Measurements from ENCODE around the gene PACSIN2. TPM values are rescaled to one million over a fixed set of nuclear protein-coding genes. Genes with fewer than 3 reads are reported as not detected.

PACSIN2 gene
- total and polyA plus RNA-seq, 2 of the 13 experiments (the other 11 are each of a cell fraction or from before 2014, with no cell fraction given) = 54.1 to 68.8 TPM

DNA sequence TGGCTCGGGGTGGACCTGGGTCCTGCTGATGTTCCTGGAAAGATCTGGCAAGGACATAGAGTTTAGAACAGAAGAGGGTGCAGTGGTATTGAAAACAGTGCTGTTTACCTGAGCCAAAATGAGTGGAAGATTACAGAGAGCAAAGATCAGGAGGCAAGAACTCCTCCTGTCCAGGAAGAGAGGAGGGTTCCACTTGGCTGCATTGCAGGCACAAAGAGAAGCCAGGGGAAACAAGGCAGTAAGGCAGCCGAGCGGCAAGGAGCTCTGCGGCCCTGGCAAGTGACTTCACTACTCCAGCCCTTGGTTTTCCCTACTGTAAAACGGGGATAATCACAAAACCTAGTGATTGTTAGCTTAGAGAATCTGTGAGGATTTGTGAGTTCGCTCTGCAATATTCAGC lies 3.7 kb upstream of the PACSIN2 start (continued):
- no peak for TF ChIP-seq ZNF790 (CRISPR knock-in tag; IDR thresholded peaks at IDR 0.05; ENCODE audit: borderline replicate concordance)
- TF ChIP-seq RBM39 (IDR thresholded peaks at IDR 0.05; ENCODE audit: low read depth, low read length, poor library complexity, severe bottlenecking) = no peak
- no peak for TF ChIP-seq FIP1L1 (IDR thresholded peaks at IDR 0.05; ENCODE audit: borderline replicate concordance, insufficient read depth, low read depth, low read length)
- TF ChIP-seq, protein P1, sequence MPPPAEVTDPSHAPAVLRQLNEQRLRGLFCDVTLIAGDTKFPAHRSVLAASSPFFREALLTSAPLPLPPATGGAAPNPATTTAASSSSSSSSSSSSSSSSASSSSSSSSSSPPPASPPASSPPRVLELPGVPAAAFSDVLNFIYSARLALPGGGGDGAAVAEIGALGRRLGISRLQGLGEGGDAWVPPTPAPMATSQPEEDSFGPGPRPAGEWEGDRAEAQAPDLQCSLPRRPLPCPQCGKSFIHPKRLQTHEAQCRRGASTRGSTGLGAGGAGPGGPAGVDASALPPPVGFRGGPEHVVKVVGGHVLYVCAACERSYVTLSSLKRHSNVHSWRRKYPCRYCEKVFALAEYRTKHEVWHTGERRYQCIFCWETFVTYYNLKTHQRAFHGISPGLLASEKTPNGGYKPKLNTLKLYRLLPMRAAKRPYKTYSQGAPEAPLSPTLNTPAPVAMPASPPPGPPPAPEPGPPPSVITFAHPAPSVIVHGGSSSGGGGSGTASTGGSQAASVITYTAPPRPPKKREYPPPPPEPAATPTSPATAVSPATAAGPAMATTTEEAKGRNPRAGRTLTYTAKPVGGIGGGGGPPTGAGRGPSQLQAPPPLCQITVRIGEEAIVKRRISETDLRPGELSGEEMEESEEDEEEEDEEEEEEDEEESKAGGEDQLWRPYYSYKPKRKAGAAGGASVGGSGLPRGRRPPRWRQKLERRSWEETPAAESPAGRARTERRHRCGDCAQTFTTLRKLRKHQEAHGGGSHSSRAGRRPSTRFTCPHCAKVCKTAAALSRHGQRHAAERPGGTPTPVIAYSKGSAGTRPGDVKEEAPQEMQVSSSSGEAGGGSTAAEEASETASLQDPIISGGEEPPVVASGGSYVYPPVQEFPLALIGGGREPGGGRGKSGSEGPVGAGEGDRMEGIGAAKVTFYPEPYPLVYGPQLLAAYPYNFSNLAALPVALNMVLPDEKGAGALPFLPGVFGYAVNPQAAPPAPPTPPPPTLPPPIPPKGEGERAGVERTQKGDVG (CRISPR knock-in tag; IDR thresholded peaks at IDR 0.05; ENCODE audit: borderline replicate concordance) = no peak
- TF ChIP-seq, protein P2, sequence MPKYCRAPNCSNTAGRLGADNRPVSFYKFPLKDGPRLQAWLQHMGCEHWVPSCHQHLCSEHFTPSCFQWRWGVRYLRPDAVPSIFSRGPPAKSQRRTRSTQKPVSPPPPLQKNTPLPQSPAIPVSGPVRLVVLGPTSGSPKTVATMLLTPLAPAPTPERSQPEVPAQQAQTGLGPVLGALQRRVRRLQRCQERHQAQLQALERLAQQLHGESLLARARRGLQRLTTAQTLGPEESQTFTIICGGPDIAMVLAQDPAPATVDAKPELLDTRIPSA (CRISPR knock-in tag; IDR thresholded peaks at IDR 0.05; ENCODE audit: borderline replicate concordance) = no peak
- TF ChIP-seq KDM2A (CRISPR knock-in tag; IDR thresholded peaks at IDR 0.05; ENCODE audit: borderline replicate concordance, low read depth) = peak; percentile 33; the same call in 1 of the 2 replicates
- TF ChIP-seq KLF13 (CRISPR knock-in tag; IDR thresholded peaks at IDR 0.05) = no peak
- no peak for TF ChIP-seq SAFB2 (CRISPR knock-in tag; IDR thresholded peaks at IDR 0.05; ENCODE audit: borderline replicate concordance, low read depth)
- no peak for TF ChIP-seq ZNF20 (CRISPR knock-in tag; IDR thresholded peaks at IDR 0.05)
- peak; percentile 84 for TF ChIP-seq SAP130 (CRISPR knock-in tag; IDR thresholded peaks at IDR 0.05; ENCODE audit: low read depth)
- TF ChIP-seq, protein P3, sequence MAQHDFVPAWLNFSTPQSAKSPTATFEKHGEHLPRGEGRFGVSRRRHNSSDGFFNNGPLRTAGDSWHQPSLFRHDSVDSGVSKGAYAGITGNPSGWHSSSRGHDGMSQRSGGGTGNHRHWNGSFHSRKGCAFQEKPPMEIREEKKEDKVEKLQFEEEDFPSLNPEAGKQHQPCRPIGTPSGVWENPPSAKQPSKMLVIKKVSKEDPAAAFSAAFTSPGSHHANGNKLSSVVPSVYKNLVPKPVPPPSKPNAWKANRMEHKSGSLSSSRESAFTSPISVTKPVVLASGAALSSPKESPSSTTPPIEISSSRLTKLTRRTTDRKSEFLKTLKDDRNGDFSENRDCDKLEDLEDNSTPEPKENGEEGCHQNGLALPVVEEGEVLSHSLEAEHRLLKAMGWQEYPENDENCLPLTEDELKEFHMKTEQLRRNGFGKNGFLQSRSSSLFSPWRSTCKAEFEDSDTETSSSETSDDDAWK (CRISPR knock-in tag; IDR thresholded peaks at IDR 0.05) = no peak
- TF ChIP-seq, protein P4, sequence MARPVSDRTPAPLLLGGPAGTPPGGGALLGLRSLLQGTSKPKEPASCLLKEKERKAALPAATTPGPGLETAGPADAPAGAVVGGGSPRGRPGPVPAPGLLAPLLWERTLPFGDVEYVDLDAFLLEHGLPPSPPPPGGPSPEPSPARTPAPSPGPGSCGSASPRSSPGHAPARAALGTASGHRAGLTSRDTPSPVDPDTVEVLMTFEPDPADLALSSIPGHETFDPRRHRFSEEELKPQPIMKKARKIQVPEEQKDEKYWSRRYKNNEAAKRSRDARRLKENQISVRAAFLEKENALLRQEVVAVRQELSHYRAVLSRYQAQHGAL (CRISPR knock-in tag; IDR thresholded peaks at IDR 0.05; ENCODE audit: not compliant biosample characterization) = no peak
- TF ChIP-seq, protein P5, sequence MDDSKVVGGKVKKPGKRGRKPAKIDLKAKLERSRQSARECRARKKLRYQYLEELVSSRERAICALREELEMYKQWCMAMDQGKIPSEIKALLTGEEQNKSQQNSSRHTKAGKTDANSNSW (CRISPR knock-in tag; IDR thresholded peaks at IDR 0.05; ENCODE audit: borderline replicate concordance) = no peak
- no peak for TF ChIP-seq SOX6 (IDR thresholded peaks at IDR 0.05)
- TF ChIP-seq SOX6 (CRISPR knock-in tag; IDR thresholded peaks at IDR 0.05) = peak; percentile 74
- no peak for TF ChIP-seq ZNF484 (CRISPR knock-in tag; IDR thresholded peaks at IDR 0.05; ENCODE audit: borderline replicate concordance, low read depth)
- peak; percentile 59; the same call in 1 of the 2 replicates for TF ChIP-seq RFXAP (CRISPR knock-in tag; IDR thresholded peaks at IDR 0.05; ENCODE audit: borderline replicate concordance)
- TF ChIP-seq ZNF75D (CRISPR knock-in tag; IDR thresholded peaks at IDR 0.05; ENCODE audit: borderline replicate concordance) = no peak
- TF ChIP-seq ZNF251 (CRISPR knock-in tag; IDR thresholded peaks at IDR 0.05) = no peak
- TF ChIP-seq HNF4G (IDR thresholded peaks at IDR 0.05; ENCODE audit: borderline replicate concordance, low read depth, low read length) = peak; percentile 62; the same call in 1 of the 2 replicates
- peak; percentile 52; the same call in 1 of the 2 replicates for TF ChIP-seq HNF4G (CRISPR knock-in tag; IDR thresholded peaks at IDR 0.05; ENCODE audit: borderline replicate concordance, low read depth)
- TF ChIP-seq TCF12 (IDR thresholded peaks at IDR 0.05) = no peak
- TF ChIP-seq TCF12 (CRISPR knock-in tag; IDR thresholded peaks at IDR 0.05) = no peak
- no peak for TF ChIP-seq ZNF496 (CRISPR knock-in tag; IDR thresholded peaks at IDR 0.05; ENCODE audit: insufficient replicate concordance)
- no peak for TF ChIP-seq ZNF546 (CRISPR knock-in tag; conservative IDR thresholded peaks at IDR 0.05)
